HepG2 (cell line): ENCODE data around the gene OSBPL2. TPM values are rescaled to one million over a fixed set of nuclear protein-coding genes. Genes with fewer than 3 reads are reported as not detected.

Experiments
- ATAC-seq: fragments of 200-7000 bp; cut with Tn5 transposase; 3 replicates; pipeline ENCODE4 v1.9.1; 2020; ENCODE audit warnings: mild to moderate bottlenecking, moderate library complexity
- BruUV-seq: library from RNA; stranded (reverse); fragments of 400-500 nt; replicated peaks from 2 replicates; lab custom pipeline; 2021; lab: Mats Ljungman, UMichigan
- CTCF ChIA-PET: fragments of 300-600 bp; formaldehyde crosslinking; extraction: SDS; loops from one replicate; lab custom pipeline; 2021; ENCODE audit warnings: low total read pairs, inconsistent platforms, low intra/inter-chr PET ratio; lab: Yijun Ruan, JAX
- POLR2A ChIA-PET: fragments of 350-600 bp; sonication (Branson Sonifier 250); formaldehyde crosslinking; loops from one replicate; lab custom pipeline; 2020; ENCODE audit warnings: antibody characterized with exemption, inconsistent platforms; lab: Yijun Ruan, JAX
- DNase-seq: peaks from one replicate; pipeline ENCODE4 v3.0.0-alpha.2; 2015; ENCODE audit warnings: low spot score
- FAIRE-seq: peaks from 3 replicates; lab custom pipeline; 2011; peaks lifted over from hg19 to GRCh38; lab: Jason Lieb, UNC
- H2AFZ ChIP-seq: one replicate; pipeline ENCODE4 v1.6.1; 2011; ENCODE audit warnings: low read length, inconsistent platforms
- H3K27ac ChIP-seq: fragments of 300-600 bp; 3 replicates; pipeline ENCODE4 v1.8.0; 2011; ENCODE audit warnings: mixed run types, mild to moderate bottlenecking, mixed read lengths, low read length, inconsistent platforms; ENCODE audit not compliant: insufficient read depth; ENCODE audit errors: extremely low read length
- H3K27me3 ChIP-seq, 2 experiments: fragments of 200-600 bp in 1 of 2; 2 replicates in 1 of 2; 3 replicates in 1 of 2; pipeline versions ENCODE4 v1.6.0 to v1.8.0; 2011; ENCODE audit warnings: low read length in 2 of 2, mild to moderate bottlenecking in 2 of 2, moderate library complexity in 2 of 2, inconsistent platforms in 1 of 2; ENCODE audit not compliant: insufficient read depth in 2 of 2, control insufficient read depth in 1 of 2
- H3K36me3 ChIP-seq, 2 experiments: fragments of 200-600 bp in 1 of 2; replicated peaks in 1 of 2; 2 replicates in 1 of 2; 3 replicates in 1 of 2; pipeline versions ENCODE4 v1.5.1 to v1.8.0; 2011; ENCODE audit warnings: low read length in 2 of 2, inconsistent platforms in 1 of 2; ENCODE audit not compliant: insufficient read depth in 2 of 2, control insufficient read depth in 1 of 2
- H3K4me1 ChIP-seq: 2 replicates; pipeline ENCODE4 v1.5.1; 2012; ENCODE audit warnings: low read length, inconsistent platforms; ENCODE audit not compliant: insufficient read depth
- H3K4me2 ChIP-seq: 2 replicates; pipeline ENCODE4 v1.6.0; 2011; ENCODE audit warnings: low read depth, low read length, inconsistent platforms
- H3K4me3 ChIP-seq, 3 experiments: fragments of 200-600 bp in 1 of 3; sonication (generic), shearing (Covaris generic) in 1 of 3; replicated peaks in 1 of 3; 2 replicates each; pipeline ENCODE4 v1.5.1; 2011 to 2016; ENCODE audit warnings: low read length in 3 of 3, inconsistent platforms in 2 of 3, low read depth in 2 of 3, mild to moderate bottlenecking in 2 of 3, control low read depth in 1 of 3, mixed read lengths in 1 of 3; ENCODE audit not compliant: insufficient read depth in 1 of 3
- H3K79me2 ChIP-seq: one replicate; pipeline ENCODE4 v1.6.1; 2011; ENCODE audit warnings: low read length, inconsistent platforms; ENCODE audit not compliant: insufficient read depth
- H3K9ac ChIP-seq: 2 replicates; pipeline ENCODE4 v1.6.0; 2011; ENCODE audit warnings: mild to moderate bottlenecking, low read depth, low read length, inconsistent platforms; ENCODE audit not compliant: insufficient read depth
- H3K9me3 ChIP-seq: 2 replicates; pipeline ENCODE4 v1.5.1; 2012; ENCODE audit warnings: mild to moderate bottlenecking, low read length
- H4K20me1 ChIP-seq: 2 replicates; pipeline ENCODE4 v1.6.0; 2011; ENCODE audit warnings: inconsistent platforms, mild to moderate bottlenecking, low read length, moderate library complexity; ENCODE audit not compliant: insufficient read depth
- AGO2 ChIP-seq: fragments of 200-400 bp; formaldehyde crosslinking; optimal IDR thresholded peaks from 2 replicates; pipeline ENCODE3; 2017; ENCODE audit warnings: mild to moderate bottlenecking, low read depth, low read length, moderate library complexity
- ETV6 ChIP-seq: sonication (generic); formaldehyde crosslinking; conservative IDR thresholded peaks from 2 replicates; pipeline ENCODE4 v1.4.0; 2020; ENCODE audit warnings: missing genetic modification reagents
- SALL1 ChIP-seq: sonication (generic); formaldehyde crosslinking; IDR thresholded peaks from 2 replicates; pipeline ENCODE4 v1.8.0; 2022; ENCODE audit warnings: mild to moderate bottlenecking, missing genetic modification reagents
- XRCC5 ChIP-seq: fragments of 200-400 bp; formaldehyde crosslinking; optimal IDR thresholded peaks from 2 replicates; pipeline ENCODE3; 2017; ENCODE audit warnings: mild to moderate bottlenecking, low read length
- WGBS: methylation state at CpG from one replicate; pipeline ENCODE4 v1.1.6; 2017; ENCODE audit warnings: low lambda C conversion rate; 5-methylcytosine and 5-hydroxymethylcytosine counted together
- in situ Hi-C: cut with HindIII; loops from 2 replicates; pipeline ENCODE4 v1.10.0; 2017; ENCODE audit warnings: low pct_unique_long_range_greater_than_20kb; ENCODE audit not compliant: extremely low pct_ligation_motif_present
- intact Hi-C: fragments of 100-400 bp; cut with micrococcal nuclease; formaldehyde crosslinking; loops from one replicate; pipeline ENCODE4 v1.10.0; 2022; ENCODE audit not compliant: unreplicated experiment
- polyA plus RNA-seq, 8 experiments: library from polyadenylated mRNA; depleted of rRNA in 3 of 8; stranded (reverse) in 7 of 8; unstranded in 1 of 8; fragments of >200 nt; fragmentation: Illumina TruSeq in 4 of 8; extraction: Trizol in 4 of 8; gene quantifications; 2 replicates each; pipeline versions ENCODE4 v1.2.1 to v1.2.3, GENCODE V29; 2011 to 2016; ENCODE audit warnings: low read depth in 4 of 8, missing spikeins in 1 of 8, mixed read lengths in 1 of 8; ENCODE audit not compliant: insufficient read depth in 1 of 8
- total RNA-seq, 5 experiments: library from RNA; depleted of rRNA; stranded (reverse); fragments of >200 nt; fragmentation: Illumina TruSeq; extraction: Trizol; gene quantifications; 2 replicates each; pipeline ENCODE4 v1.2.3, GENCODE V29; 2016; ENCODE audit warnings: low read depth in 1 of 5
- TF ChIP-seq, protein P1 (sequence below): sonication (generic); formaldehyde crosslinking; IDR thresholded peaks from 2 replicates; pipeline ENCODE4 v1.5.0; 2020; ENCODE audit warnings: mild to moderate bottlenecking, missing genetic modification reagents
- TF ChIP-seq, protein P2 (sequence below): sonication (generic); formaldehyde crosslinking; IDR thresholded peaks from 2 replicates; pipeline ENCODE4 v1.4.0; 2020; ENCODE audit warnings: missing genetic modification reagents
- TF ChIP-seq, protein P3 (sequence below): sonication (generic); formaldehyde crosslinking; IDR thresholded peaks from 2 replicates; pipeline ENCODE4 v1.4.0; 2020; ENCODE audit warnings: mild to moderate bottlenecking, missing genetic modification reagents

The OSBPL2 gene
- total and polyA plus RNA-seq, 2 of the 13 experiments (the other 11 are each of a cell fraction or from before 2014, with no cell fraction given): 18.5 to 37.4 TPM

- Histone ChIP-seq H3K4me3 (no peak overlapping the region), H3K27ac (no peak overlapping the region), H4K20me1 (no peaks in the 10 kb centered on the region), H3K79me2 (no peaks in the 10 kb centered on the region), H3K27me3 (no peaks in the 10 kb centered on the region), H3K9me3 (no peaks in the 10 kb centered on the region), H2AFZ (no peak overlapping the region), H3K4me1 (no peaks in the 10 kb centered on the region), H3K4me2 (no peak overlapping the region), H3K9ac (no peak overlapping the region), H3K36me3 (peaks cover 42 to 68% of the 10 kb centered on the region in 2 experiments)
- DNase-seq (no peak), ATAC-seq (no peak), FAIRE-seq (no peak)
- BruUV-seq: no TSS peak
- CTCF ChIA-PET: no interaction called here
- intact Hi-C loops: no loop called here
- 96% methylated on average over 12 of the region's 12 CpGs for WGBS
- in situ Hi-C loops: no loop called here
- POLR2A ChIA-PET: no interaction called here
- no peak for TF ChIP-seq XRCC5
- peak; percentile 77 for TF ChIP-seq AGO2
- TF ChIP-seq, protein P1, sequence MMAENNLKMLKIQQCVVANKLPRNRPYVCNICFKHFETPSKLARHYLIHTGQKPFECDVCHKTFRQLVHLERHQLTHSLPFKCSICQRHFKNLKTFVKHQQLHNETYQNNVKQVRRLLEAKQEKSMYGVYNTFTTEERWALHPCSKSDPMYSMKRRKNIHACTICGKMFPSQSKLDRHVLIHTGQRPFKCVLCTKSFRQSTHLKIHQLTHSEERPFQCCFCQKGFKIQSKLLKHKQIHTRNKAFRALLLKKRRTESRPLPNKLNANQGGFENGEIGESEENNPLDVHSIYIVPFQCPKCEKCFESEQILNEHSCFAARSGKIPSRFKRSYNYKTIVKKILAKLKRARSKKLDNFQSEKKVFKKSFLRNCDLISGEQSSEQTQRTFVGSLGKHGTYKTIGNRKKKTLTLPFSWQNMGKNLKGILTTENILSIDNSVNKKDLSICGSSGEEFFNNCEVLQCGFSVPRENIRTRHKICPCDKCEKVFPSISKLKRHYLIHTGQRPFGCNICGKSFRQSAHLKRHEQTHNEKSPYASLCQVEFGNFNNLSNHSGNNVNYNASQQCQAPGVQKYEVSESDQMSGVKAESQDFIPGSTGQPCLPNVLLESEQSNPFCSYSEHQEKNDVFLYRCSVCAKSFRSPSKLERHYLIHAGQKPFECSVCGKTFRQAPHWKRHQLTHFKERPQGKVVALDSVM (CRISPR knock-in tag): peak; percentile 87; the same call in 1 of the 2 replicates
Measured at GRCh38 chr20:62287759-62288534, 49.6 kb downstream of the OSBPL2 start.

DNA sequence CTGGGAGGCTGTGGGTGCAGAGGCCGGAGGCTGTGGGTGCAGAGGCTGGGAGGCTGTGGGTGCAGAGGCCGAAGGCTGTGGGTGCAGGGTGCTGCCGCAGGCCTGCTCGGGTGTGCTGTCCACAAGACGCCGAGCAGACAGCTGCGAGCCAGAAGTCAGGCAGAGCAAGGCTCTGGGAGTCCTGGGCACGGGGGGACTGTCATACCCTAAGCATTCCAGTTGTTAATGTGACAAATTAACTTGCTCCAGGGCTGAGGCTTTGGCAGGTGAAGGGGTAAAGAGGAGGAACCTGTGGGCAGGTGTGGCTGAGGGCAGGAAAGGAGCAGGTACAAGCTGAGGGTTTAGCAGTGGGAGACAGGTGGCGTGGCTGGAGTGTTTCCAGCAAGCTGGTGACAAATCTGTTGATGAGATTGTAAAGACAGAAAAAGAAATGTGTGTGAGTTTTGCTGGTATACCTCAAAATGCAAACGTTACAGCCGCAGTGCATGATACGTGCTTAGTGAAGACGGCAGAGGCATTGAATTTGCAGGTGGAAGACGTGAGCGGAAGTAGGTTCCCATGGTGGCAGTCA is 50.3 kb downstream of the OSBPL2 start:
- Histone ChIP-seq H3K27ac (no peak overlapping the region), H4K20me1 (no peaks in the 10 kb centered on the region), H3K36me3 (peaks cover 39 to 66% of the 10 kb centered on the region in 2 experiments), H3K9me3 (no peaks in the 10 kb centered on the region), H3K9ac (no peak overlapping the region), H3K79me2 (no peaks in the 10 kb centered on the region), H3K4me1 (no peaks in the 10 kb centered on the region), H3K27me3 (no peaks in the 10 kb centered on the region), H3K4me3 (no peak overlapping the region), H3K4me2 (no peak overlapping the region), H2AFZ (no peak overlapping the region)
- no peak for ATAC-seq
- DNase-seq: no peak
- ChIA-PET POLR2A (no interaction called here), CTCF (no interaction called here)
- WGBS: 95% methylated on average over 15 of the region's 15 CpGs
- in situ Hi-C loops (no loop called here), intact Hi-C loops (no loop called here)
- no TSS peak for BruUV-seq
- TF ChIP-seq, protein P2, sequence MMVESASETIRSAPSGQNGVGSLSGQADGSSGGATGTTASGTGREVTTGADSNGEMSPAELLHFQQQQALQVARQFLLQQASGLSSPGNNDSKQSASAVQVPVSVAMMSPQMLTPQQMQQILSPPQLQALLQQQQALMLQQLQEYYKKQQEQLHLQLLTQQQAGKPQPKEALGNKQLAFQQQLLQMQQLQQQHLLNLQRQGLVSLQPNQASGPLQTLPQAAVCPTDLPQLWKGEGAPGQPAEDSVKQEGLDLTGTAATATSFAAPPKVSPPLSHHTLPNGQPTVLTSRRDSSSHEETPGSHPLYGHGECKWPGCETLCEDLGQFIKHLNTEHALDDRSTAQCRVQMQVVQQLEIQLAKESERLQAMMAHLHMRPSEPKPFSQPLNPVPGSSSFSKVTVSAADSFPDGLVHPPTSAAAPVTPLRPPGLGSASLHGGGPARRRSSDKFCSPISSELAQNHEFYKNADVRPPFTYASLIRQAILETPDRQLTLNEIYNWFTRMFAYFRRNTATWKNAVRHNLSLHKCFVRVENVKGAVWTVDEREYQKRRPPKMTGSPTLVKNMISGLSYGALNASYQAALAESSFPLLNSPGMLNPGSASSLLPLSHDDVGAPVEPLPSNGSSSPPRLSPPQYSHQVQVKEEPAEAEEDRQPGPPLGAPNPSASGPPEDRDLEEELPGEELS (CRISPR knock-in tag): no peak
- TF ChIP-seq, protein P3, sequence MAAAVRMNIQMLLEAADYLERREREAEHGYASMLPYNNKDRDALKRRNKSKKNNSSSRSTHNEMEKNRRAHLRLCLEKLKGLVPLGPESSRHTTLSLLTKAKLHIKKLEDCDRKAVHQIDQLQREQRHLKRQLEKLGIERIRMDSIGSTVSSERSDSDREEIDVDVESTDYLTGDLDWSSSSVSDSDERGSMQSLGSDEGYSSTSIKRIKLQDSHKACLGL (CRISPR knock-in tag): no peak
- TF ChIP-seq ETV6: no peak
- no peak for TF ChIP-seq SALL1
- TF ChIP-seq, protein P1 (CRISPR knock-in tag): peak; percentile 73; the same call in 1 of the 2 replicates
- FAIRE-seq: no peak
